Left lung (tissue), 10 donors: ENCODE results near the gene YBX1. TPM values are rescaled to one million over a fixed set of nuclear protein-coding genes. Genes with fewer than 3 reads are reported as not detected.

Experiments used
- ATAC-seq: fragments of 200-7000 bp; cut with Tn5 transposase; one replicate; pipeline ENCODE4 v1.9.1; 2020; ENCODE audit warnings: moderate library complexity
- DNase-seq, 4 donors: peaks; one replicate each; pipeline ENCODE4 v3.0.0-alpha.2; 2013 to 2020
- H3K27ac ChIP-seq, 2 donors: fragments of 200-600 bp; sonication (generic) in 1 of 2; one replicate each; pipeline versions ENCODE4 v1.5.0 to v1.8.0; 2020 to 2021
- H3K27me3 ChIP-seq, 2 donors: fragments of 200-600 bp; sonication (generic) in 1 of 2; one replicate each; pipeline versions ENCODE4 v1.5.0 to v1.8.0; 2020 to 2021
- H3K36me3 ChIP-seq, 2 donors: fragments of 200-600 bp; sonication (generic) in 1 of 2; one replicate each; pipeline versions ENCODE4 v1.5.0 to v1.8.0; 2020 to 2021
- H3K4me1 ChIP-seq, 2 donors: fragments of 200-600 bp; one replicate each; pipeline ENCODE4 v1.8.0; 2021
- H3K4me3 ChIP-seq, 2 donors: fragments of 200-600 bp; sonication (generic) in 1 of 2; one replicate each; pipeline versions ENCODE4 v1.5.0 to v1.8.0; 2020 to 2021; ENCODE audit warnings: mild to moderate bottlenecking in 1 of 2
- H3K9me3 ChIP-seq, 2 donors: fragments of 200-600 bp; sonication (generic) in 1 of 2; one replicate each; pipeline versions ENCODE4 v1.5.0 to v1.8.0; 2020 to 2021
- CTCF ChIP-seq, 2 donors: fragments of 200-600 bp; sonication (generic) in 1 of 2; IDR thresholded peaks; one replicate each; pipeline versions ENCODE4 v1.5.0 to v1.8.0; 2021; ENCODE audit warnings: antibody characterized with exemption in 2 of 2
- intact Hi-C, 2 donors: fragments of 100-400 bp; cut with DNase I; formaldehyde crosslinking; loops; one replicate each; pipeline versions ENCODE4 v1.11.2 to v1.14.2; 2022
- polyA plus RNA-seq, 6 donors: library from polyadenylated mRNA; unstranded; fragments of 120-200 nt; gene quantifications; one replicate each; pipeline ENCODE4 v1.2.1, GENCODE V29; 2013; ENCODE audit not compliant: insufficient read length in 6 of 6
- total RNA-seq, 2 donors: library from RNA; stranded (reverse); fragmentation: NEBNext Ultra II Directional; extraction: Animal tissue kit (Norgen Biotek cat#: 25700); gene quantifications; one replicate each; pipeline ENCODE4 v1.2.1, GENCODE V29; 2021
- donor health status: DM: no; HTN: yes; CAD: no.
- donor health status: DM: no; HTN: no; CAD: no.

The YBX1 gene
- total and polyA plus RNA-seq, 8 donors, result 461 to 685 (median 546) TPM

GRCh38 chr1:42730002-42730401 lies 47.8 kb downstream of the YBX1 start:
- no peak for DNase-seq
- Histone ChIP-seq H3K4me3 (no peak overlapping the region), H3K9me3 (no peaks in the 10 kb centered on the region), H3K36me3 (no peaks in the 10 kb centered on the region), H3K27me3 (no peaks in the 10 kb centered on the region), H3K4me1 (no peaks in the 10 kb centered on the region), H3K27ac (no peak overlapping the region)
- no peak for ATAC-seq
- TF ChIP-seq CTCF (IDR thresholded peaks at IDR 0.05), result no peak
- intact Hi-C loops, result no loop called here

GRCh38 chr1:42730988-42731387 lies 48.8 kb downstream of the YBX1 start:
- no peak for DNase-seq
- intact Hi-C loops, result no loop called here

GRCh38 chr1:42731585-42731984 lies 49.4 kb downstream of the YBX1 start:
- DNase-seq, result no peak
- Histone ChIP-seq H3K27me3 (no peaks in the 10 kb centered on the region), H3K27ac (no peak overlapping the region), H3K36me3 (no peaks in the 10 kb centered on the region), H3K4me1 (no peaks in the 10 kb centered on the region), H3K9me3 (no peaks in the 10 kb centered on the region), H3K4me3 (no peak overlapping the region)
- TF ChIP-seq CTCF (IDR thresholded peaks at IDR 0.05), result no peak
- intact Hi-C loops, result no loop called here
- ATAC-seq, result no peak

More at GRCh38 chr1:42730988-42731387, 48.8 kb downstream of the YBX1 start:
- peak; percentile 54 for ATAC-seq
- Histone ChIP-seq H3K9me3 (no peaks in the 10 kb centered on the region), H3K27ac (no peak overlapping the region), H3K4me1 (no peaks in the 10 kb centered on the region), H3K4me3 (no peak overlapping the region), H3K27me3 (no peaks in the 10 kb centered on the region), H3K36me3 (no peaks in the 10 kb centered on the region)
- no peak for TF ChIP-seq CTCF (IDR thresholded peaks at IDR 0.05)

- no peak for TF ChIP-seq CTCF (IDR thresholded peaks at IDR 0.05)
- Histone ChIP-seq H3K4me1 (peaks cover 0 to 3% of the 10 kb centered on the region in 2 donors), H3K9me3 (no peaks in the 10 kb centered on the region), H3K36me3 (no peaks in the 10 kb centered on the region), H3K4me3 (no peak overlapping the region), H3K27me3 (no peaks in the 10 kb centered on the region), H3K27ac (no peak overlapping the region)
- no peak for DNase-seq
- no peak for ATAC-seq
- intact Hi-C loops, result no loop called here
Observed at GRCh38 chr1:42732126-42732680, 50.0 kb downstream of the YBX1 start.

- DNase-seq (no peak), ATAC-seq (no peak)
- peaks cover 0 to 6% of the 10 kb centered on the region in 2 donors for H3K4me1 ChIP-seq
- no peak overlapping the region for H3K4me3 ChIP-seq
- intact Hi-C loops, result no loop called here
- no peaks in the 10 kb centered on the region for H3K9me3 ChIP-seq
- H3K36me3 ChIP-seq, result no peaks in the 10 kb centered on the region
- H3K27ac ChIP-seq, result no peak overlapping the region
- no peaks in the 10 kb centered on the region for H3K27me3 ChIP-seq
- TF ChIP-seq CTCF (IDR thresholded peaks at IDR 0.05), result no peak
Observed at GRCh38 chr1:42733415-42734200, 51.4 kb downstream of the YBX1 start.
